ENCODE data around the gene MT1M. TPM values are rescaled to one million over a fixed set of nuclear protein-coding genes. Genes with fewer than 3 reads are reported as not detected.
"Not testable (repeated sequence)": the region's sequence is repeated elsewhere in the genome, so short reads cannot be mapped to it uniquely, and the experiment has no call there.

MT1M gene
- total RNA-seq, 1 experiment from 2014 or later, result 2.2 TPM

DNA sequence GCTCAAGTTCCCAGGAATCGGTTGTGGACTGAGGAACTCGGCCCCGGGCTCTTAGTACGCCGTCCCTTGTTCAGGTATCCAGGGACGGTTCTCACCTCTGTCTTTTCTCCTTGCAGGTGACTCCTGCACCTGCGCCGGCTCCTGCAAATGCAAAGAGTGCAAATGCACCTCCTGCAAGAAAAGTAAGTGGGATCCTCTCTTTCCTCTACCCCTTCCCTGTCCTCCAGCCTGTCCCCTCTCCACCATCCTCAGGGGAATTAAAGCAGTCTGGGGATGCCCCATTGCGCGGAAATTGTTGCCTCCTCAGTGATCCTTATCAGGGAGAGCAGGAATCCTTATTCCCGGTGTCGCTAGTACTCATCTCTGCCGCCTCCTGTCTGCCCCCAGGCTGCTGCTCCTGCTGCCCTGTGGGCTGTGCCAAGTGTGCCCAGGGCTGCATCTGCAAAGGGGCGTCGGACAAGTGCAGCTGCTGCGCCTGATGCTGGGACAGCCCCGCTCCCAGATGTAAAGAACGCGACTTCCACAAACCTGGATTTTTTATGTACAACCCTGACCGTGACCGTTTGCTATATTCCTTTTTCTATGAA, 23.5 kb upstream of the MT1M start:
- peak; percentile 46 for DNase-seq (ENCODE audit: low read depth)

- DNase-seq (ENCODE audit: low read depth), result peak; percentile 90
Observed at GRCh38 chr16:56609463-56609921, 23.0 kb upstream of the MT1M start.

DNA sequence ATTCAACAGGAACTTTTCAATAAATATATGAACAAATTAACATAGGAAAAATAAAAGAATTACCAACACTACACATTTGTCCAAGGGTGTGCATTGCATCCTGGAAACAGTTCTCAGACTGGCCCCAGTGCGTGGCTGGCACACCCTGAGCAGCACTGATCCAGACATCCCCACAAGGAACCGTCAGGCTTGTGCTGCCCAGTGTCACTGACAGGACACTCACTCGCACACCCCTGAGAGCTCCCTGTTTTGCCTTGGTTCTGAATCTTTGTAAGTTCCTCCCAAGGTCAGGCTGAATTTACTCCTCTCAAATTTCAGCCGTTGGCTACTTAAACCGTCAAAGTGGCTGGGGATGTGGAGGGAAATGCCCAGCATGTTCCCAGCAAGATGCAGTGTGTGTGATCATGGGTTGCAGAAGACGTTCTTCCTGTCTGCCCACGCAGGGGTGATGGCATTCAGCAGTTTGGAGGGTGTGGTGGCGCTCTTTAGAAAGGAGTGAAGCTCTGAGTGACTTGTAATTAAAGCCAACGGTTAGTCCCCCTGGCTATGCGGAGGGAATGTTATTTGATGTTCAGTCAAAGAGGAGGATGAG, 22.3 kb upstream of the MT1M start:
- peak; percentile 94 for DNase-seq (ENCODE audit: low read depth)

DNA sequence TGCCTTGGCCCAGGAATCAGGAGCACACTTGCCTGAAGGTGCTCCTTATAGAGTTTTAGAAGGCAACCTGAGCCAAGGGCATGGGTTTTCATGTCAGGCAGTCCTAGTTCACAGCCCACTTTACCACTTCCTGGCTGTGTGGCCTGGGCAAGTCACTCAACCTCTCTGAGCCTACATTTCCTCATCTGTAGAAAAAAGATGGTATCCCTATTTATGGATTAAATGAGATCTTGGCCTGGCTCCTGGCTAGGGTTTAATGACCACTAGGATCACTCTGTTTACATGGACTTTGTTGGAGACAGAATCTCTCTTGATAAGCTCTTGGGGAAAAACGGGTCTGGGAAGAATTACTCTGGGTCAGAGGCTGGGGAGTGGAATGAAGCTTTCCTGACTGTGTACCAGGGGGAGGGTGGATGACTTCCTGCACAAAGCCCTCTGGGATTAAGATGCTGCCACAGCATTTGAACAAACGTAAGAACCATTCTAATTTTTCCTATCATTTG, 21.8 kb upstream of the MT1M start:
- no peak for DNase-seq (ENCODE audit: low read depth)

GRCh38 chr16:56611281-56611833, 21.1 kb upstream of the MT1M start:
- peak; percentile 84 for DNase-seq (ENCODE audit: low read depth)

GRCh38 chr16:56613706-56614105, 18.8 kb upstream of the MT1M start:
- DNase-seq (ENCODE audit: low read depth), result no peak

DNA sequence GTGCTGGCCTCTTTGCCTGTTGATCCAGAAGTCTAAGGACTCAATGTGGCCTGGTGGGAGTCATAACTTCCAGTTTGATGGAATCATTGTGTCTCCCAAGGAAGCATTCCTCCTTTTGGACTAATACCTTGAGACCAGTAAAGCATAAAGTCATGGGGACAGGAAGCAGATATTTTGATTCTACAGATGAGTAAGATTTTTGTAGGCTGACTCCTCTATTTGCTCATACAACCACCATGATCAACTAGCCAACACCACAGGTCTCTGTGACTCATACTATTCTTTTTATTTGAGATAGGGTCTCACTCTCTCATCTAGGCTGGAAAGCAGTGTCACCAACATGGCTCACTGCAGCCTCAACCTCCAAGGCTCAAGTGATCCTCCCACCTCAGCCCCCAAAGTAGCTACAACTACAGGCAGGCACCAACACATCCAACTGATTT, 17.9 kb upstream of the MT1M start:
- DNase-seq (ENCODE audit: low read depth), result peak; percentile 73

DNA sequence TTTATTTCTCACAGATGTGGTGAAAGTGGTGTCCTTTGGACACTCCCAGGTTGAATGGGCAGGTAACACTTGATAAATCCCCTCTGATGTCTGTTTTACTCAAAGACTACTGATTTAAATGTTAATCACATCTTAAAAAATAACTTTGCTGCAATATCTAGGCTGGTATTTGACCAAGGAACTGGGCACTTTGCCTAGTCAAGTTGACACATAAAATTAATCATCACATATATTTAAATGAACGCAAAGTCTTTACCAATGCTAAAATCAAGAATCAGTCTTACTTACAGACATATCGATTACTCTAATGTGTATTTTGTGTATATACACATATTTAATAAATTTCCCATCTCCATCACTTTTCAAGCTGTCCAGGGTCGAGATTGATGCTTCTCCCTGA, 17.1 kb upstream of the MT1M start:
- peak; percentile 65 for DNase-seq (ENCODE audit: low read depth)

DNA sequence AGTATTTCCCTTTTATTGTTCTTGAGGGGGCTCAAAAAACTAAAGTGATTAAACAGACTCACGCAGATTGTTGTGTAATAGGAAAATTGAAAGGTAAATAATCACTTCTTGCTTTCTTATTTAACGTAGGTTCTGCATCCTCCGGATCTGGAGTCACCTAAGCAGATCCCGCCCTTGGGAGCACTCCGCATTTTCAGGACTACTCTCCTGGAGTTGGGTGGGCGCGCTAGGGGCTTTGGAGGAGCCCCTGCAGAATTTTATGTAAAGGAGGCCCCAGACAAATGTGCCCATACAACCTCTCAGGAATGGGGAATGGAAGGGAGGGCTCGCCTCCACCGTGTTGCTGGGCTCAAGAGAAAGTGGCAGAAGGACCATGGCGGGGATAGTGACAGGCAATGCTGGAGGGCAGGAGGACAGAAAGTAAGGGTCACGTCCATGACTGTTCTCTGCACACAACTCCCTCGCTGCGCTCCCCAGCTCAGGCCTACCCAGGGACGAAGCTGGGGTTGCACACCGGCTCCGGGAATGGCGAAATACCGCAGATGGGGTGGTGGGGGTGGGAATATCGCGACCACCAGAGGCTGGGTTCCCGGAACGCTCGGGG, 15.7 kb upstream of the MT1M start:
- no peak for DNase-seq (ENCODE audit: low read depth)

DNA sequence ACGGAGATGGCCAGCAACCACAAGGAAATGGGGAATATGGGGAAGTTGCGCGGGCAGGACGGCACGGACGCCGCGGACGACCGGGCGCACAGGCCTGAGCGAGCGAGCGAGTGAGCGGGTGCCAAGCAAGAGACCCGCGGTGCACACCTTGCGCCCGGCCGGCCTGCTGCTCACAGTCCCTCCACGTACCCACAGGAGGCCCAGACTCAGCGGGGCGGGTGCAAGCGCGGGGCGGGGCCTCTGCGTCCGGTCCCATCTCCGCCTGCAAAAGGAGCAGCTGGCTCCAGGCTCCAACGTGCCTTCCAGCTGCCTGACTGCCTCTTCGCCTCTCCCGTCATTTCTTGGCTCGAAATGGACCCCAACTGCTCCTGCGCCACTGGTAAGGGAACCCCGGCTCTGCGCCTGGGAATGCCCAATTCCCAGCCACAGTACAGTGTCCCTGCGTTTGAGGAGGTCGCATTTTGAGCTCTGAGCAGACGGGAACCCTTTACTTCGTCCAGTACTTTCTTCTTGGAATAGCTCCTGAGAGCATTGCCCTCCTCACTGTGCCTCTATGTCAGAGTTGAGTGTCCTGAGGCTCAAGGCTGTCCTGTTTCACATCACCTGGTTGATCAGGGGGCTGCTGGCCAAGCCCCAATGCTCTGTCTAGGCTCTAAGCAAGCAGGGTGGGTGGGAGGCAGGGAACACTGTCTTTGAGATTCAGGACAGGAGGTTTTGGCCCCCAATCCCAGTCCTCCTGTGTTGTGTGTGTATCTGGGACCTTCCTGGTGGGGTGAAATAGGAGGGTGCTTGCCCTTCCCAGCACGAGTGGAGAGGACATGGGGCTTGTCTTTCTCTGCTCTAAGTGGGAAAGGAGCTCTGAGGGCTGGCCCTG, 15.0 kb upstream of the MT1M start:
- DNase-seq (ENCODE audit: low read depth), result peak; percentile 80

DNA sequence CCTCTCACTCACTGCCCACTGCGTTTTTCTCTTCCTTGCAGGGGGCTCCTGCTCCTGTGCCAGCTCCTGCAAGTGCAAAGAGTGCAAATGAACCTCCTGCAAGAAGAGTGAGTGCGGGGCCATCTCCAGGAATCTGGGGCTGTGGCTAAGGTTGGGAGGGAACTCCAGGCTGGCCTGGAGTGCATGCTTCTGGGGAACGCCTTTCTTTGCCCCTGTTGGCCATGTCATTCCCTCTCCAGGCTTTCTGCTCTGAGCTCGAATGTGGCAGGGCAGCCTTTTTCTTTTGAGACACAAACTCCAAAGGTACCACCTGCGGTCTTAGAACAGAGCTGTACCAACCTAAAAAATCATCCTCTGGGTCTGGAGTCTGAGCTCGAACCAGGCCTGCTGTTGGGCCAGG, 14.3 kb upstream of the MT1M start:
- DNase-seq (ENCODE audit: low read depth), result no peak

GRCh38 chr16:56620339-56620897, 12.0 kb upstream of the MT1M start:
- DNase-seq (ENCODE audit: low read depth), result peak; percentile 27

- DNase-seq (ENCODE audit: low read depth), result not testable (repeated sequence)
Observed at GRCh38 chr16:56621665-56622445, 10.6 kb upstream of the MT1M start.

GRCh38 chr16:56623184-56623583, 9.3 kb upstream of the MT1M start:
- not testable (repeated sequence) for DNase-seq (ENCODE audit: low read depth)

- no peak for DNase-seq (ENCODE audit: low read depth)
Observed at GRCh38 chr16:56623637-56624036, 8.8 kb upstream of the MT1M start.

- DNase-seq (ENCODE audit: low read depth), result peak; percentile 88
Observed at GRCh38 chr16:56625140-56625942, 7.1 kb upstream of the MT1M start, which contains the start of gene MT1E. MT1E (plus strand) TSS chr16:56625781; CDS start chr16:56625852, 71 bp downstream.

DNA sequence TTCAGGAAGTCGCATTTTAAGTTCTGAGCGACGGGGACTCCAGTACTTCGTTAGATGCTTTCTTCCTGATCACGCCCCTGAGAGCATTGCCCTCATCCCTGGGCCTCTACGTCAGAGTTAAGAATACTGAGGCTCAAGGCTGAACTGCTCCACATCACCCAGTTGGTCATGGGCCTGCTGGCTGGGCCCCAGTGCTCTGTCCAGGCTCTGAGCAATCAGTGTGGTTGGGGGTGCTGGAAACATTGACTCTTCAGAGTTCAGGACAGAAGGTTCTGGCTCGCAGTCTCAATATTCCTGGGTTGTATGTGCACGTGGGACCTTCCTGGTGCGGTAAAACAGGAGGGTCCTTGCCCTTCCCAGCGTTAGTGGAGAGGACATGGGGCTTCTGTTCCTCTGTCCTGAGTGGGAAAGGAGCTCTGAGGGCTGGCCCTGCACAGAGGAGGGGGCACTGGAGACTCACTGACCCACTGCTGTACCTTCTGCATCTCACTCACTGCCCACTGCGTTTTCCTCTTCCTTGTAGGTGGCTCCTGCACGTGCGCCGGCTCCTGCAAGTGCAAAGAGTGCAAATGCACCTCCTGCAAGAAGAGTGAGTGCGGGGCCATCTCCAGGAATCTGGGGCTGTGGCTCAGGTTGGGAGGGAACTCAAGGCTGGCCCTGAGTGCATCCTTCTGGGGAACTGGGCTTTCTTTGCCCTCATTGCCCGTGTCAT, 6.4 kb upstream of the MT1M start:
- DNase-seq (ENCODE audit: low read depth), result no peak

DNA sequence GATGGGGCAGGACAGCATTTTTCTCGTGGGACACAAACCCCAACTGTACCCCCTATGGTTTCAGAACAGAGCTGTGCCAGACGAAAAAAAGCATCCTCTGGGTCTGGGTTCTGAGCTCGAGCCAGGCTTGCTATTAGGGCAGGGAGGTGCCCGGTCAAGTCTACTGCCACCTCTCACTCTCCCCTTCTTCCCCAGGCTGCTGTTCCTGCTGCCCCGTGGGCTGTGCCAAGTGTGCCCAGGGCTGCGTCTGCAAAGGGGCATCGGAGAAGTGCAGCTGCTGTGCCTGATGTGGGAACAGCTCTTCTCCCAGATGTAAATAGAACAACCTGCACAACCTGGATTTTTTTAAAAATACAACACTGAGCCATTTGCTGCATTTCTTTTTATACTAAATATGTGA, 5.8 kb upstream of the MT1M start:
- DNase-seq (ENCODE audit: low read depth), result no peak

Data from LHCN-M2 (cell line).